GM23338 (cell line): ENCODE data around the gene MPV17.

Experiments used
- ETS1 ChIP-seq: IDR thresholded peaks from 2 replicates; pipeline ENCODE4 v1.6.1; 2016; ENCODE audit warnings: antibody characterized with exemption
- EZH2 ChIP-seq: fragments of 200-600 bp; sonication (generic); IDR thresholded peaks from one replicate; pipeline ENCODE4 v1.8.0; 2017; ENCODE audit warnings: antibody characterized with exemption, mild to moderate bottlenecking, low read depth; ENCODE audit not compliant: unreplicated experiment
- JUNB ChIP-seq: IDR thresholded peaks from one replicate; pipeline ENCODE4 v1.6.1; 2016; ENCODE audit warnings: antibody characterized with exemption; ENCODE audit not compliant: unreplicated experiment
- POLR2AphosphoS5 ChIP-seq: IDR thresholded peaks from 2 replicates; pipeline ENCODE4 v1.6.1; 2016; ENCODE audit warnings: antibody characterized with exemption, low read depth
- TF ChIP-seq, protein P1 (sequence below), 2 experiments: fragments of 200-600 bp in 1 of 2; sonication (generic) in 1 of 2; conservative IDR thresholded peaks; 2 replicates each; pipeline versions ENCODE4 v1.5.1 to v1.6.1; 2016 to 2017; ENCODE audit warnings: antibody characterized with exemption in 2 of 2, low read depth in 2 of 2, mild to moderate bottlenecking in 2 of 2, moderate library complexity in 1 of 2
- TF ChIP-seq, protein P2 (sequence below): IDR thresholded peaks from one replicate; pipeline ENCODE4 v1.6.1; 2018; ENCODE audit warnings: antibody characterized with exemption; ENCODE audit not compliant: unreplicated experiment

- TF ChIP-seq, protein P1, sequence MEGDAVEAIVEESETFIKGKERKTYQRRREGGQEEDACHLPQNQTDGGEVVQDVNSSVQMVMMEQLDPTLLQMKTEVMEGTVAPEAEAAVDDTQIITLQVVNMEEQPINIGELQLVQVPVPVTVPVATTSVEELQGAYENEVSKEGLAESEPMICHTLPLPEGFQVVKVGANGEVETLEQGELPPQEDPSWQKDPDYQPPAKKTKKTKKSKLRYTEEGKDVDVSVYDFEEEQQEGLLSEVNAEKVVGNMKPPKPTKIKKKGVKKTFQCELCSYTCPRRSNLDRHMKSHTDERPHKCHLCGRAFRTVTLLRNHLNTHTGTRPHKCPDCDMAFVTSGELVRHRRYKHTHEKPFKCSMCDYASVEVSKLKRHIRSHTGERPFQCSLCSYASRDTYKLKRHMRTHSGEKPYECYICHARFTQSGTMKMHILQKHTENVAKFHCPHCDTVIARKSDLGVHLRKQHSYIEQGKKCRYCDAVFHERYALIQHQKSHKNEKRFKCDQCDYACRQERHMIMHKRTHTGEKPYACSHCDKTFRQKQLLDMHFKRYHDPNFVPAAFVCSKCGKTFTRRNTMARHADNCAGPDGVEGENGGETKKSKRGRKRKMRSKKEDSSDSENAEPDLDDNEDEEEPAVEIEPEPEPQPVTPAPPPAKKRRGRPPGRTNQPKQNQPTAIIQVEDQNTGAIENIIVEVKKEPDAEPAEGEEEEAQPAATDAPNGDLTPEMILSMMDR (conservative IDR thresholded peaks at IDR 0.05; ENCODE audit: low read depth in 2 of 2): no peak
- TF ChIP-seq, protein P2, sequence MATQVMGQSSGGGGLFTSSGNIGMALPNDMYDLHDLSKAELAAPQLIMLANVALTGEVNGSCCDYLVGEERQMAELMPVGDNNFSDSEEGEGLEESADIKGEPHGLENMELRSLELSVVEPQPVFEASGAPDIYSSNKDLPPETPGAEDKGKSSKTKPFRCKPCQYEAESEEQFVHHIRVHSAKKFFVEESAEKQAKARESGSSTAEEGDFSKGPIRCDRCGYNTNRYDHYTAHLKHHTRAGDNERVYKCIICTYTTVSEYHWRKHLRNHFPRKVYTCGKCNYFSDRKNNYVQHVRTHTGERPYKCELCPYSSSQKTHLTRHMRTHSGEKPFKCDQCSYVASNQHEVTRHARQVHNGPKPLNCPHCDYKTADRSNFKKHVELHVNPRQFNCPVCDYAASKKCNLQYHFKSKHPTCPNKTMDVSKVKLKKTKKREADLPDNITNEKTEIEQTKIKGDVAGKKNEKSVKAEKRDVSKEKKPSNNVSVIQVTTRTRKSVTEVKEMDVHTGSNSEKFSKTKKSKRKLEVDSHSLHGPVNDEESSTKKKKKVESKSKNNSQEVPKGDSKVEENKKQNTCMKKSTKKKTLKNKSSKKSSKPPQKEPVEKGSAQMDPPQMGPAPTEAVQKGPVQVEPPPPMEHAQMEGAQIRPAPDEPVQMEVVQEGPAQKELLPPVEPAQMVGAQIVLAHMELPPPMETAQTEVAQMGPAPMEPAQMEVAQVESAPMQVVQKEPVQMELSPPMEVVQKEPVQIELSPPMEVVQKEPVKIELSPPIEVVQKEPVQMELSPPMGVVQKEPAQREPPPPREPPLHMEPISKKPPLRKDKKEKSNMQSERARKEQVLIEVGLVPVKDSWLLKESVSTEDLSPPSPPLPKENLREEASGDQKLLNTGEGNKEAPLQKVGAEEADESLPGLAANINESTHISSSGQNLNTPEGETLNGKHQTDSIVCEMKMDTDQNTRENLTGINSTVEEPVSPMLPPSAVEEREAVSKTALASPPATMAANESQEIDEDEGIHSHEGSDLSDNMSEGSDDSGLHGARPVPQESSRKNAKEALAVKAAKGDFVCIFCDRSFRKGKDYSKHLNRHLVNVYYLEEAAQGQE: no peak
- TF ChIP-seq POLR2AphosphoS5 (no peak), ETS1 (no peak), EZH2 (no peak), JUNB (no peak)
Measured at GRCh38 chr2:27322301-27322765, 564 bp downstream of the MPV17 start.
